NCI-H1436 treated with DMSO at 0.1 percent for 48 hours (cell line): Measurements from ENCODE around the gene JPH3.

Source experiments
- DNase-seq: peaks from one replicate; lab custom pipeline; 2025; lab: John Stamatoyannopoulos, UW

The JPH3 gene

DNA sequence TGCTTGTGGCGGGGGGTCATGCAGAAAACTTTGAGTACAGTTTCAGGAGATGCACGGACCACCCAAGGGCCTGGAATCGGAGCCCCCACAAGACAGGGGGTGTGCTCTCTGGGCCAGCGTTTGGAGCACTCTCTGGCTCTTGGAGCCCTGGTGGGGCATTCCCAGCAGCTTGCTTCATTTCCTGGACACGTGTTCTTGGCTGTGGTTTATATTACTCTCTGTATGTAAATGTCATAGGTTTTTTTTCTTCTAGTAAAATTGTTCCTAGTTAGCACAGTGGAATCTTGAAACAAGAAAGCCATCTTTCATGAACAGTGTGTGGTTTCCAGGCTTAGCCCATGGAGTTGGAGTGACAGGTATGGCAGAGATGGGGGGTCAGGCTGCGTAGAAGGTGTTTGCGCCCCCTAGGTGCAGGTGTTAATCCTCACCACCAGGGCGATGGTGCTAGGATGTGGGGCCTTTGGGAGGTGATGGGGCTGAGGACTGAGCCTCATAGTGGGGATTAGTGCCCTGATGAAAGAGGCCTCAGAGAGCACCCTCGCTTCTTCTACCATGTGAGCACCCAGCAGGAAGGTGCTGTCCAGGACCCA is 79.8 kb downstream of the JPH3 start:
- no peak for DNase-seq

DNA sequence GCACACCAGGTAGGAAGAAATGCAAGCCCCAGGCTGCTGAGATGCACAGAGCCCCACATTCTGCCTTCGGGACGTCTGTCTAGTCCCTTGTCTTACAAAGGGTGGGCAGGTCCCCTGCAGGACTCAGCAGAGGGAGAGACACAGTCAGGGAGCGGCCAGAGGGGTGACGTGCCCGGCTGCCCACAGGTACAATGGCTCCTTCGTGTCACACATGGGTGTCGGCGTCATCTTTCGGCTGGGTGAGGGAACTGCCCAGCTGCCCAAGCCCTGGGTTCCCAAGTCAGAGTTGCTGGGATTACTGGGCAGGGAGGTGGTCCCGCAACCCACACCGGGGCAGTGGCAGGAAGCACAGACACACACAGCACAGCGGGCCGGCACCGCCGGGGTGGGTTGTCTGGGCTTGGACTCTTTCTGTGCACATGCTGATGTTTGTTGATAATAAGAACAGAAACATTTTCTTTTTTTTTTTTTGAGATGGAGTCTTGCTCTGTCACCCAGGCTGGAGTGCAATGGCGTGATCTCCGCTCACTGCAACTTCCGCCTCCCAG is 80.6 kb downstream of the JPH3 start:
- DNase-seq: no peak

DNA sequence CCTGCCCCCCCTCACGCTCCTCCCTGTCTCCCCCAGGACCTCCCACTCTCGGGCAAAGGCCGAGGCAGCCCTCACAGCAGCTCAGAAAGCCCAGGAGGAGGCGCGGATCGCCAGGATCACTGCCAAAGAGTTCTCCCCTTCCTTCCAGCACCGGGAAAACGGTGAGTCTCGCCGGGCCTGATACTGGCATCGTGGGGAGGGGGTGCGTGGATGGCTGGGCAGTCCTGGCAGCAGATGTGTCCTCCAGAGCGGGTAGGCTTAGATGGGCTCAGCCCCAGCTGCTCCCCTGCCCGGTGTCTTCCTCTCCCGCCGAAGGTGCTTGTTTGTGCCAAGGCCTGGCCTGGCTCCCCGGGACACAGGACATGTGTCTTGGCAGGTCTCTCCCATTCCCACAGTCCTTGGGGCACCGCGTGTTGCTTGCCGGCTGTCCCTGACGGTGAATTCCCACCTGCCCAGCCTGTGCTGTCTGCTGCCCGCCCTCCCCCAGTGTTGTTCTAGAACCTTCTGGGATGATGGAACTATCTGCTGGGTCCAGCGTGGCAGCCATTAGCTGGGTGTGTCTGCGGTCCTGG is 81.9 kb downstream of the JPH3 start:
- DNase-seq: no peak

DNA sequence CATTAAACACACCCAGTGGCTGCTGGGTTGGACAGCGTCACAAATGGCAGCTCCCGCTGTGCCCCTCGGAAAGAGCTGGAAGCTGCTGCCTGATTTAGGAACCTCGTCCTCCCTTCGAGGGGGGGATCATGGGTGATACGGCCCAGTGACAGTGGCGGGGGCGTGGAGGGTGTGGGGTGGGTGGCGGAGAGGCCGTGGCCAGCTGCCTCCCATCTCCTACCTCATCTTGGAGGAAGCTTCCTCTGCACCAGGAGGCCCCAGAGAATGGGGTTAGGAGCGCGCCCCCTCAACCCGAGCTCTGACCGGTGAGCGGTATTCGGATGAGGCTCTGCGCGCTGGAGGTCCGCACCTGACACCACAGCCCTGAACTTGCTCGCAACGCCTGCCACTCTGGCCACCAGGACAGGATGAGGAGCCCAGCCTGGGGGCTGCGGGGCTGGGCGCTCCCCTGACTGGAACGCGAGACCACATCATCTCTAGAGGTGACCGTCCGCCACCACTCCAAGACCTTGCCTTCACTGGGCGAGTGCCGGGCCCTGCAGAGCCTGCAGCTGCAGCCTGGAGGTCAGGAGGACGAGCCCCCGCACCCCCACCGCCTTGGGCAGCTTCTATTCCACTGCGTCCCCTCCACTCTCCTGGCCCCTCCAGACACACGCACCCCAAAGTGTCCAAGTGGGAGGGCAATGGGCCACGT is 82.5 kb downstream of the JPH3 start:
- no peak for DNase-seq

DNA sequence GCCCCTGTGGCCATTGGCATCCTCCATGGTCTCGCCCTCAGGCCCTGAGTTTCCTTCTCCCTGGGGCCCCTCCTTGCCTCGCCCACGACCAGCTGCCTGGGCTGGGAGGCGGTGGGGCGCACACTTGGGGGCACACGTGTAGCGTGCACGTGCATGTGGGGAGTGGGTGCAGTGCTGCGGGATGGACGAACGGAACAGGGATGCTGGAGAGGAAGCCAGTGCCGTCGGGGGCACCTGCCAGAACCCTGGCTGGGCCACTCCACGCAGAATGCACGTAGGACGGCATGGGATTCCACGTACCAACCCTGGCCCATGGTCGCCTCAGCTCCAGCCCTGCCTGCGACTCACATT is 83.1 kb downstream of the JPH3 start:
- DNase-seq: no peak

DNA sequence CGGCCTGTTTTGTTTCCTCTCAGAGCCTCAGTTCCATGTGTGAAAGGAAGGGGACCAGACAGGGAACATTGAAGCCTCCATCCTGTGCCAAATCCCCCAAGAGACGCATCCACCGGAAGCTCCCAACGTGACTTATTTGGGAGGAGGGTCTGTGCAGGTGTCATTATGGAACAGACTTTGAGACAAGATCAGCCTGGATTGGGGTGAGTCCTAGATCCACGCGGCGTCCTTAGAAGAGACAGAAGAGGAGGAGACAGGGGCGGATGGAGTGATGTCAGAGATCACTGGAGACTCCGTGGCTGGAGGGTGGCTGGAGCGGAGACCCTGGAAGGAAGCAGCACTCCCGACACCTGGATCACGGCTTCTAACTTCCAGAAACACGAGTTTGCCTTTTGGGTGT is 83.5 kb downstream of the JPH3 start:
- DNase-seq: no peak

DNA sequence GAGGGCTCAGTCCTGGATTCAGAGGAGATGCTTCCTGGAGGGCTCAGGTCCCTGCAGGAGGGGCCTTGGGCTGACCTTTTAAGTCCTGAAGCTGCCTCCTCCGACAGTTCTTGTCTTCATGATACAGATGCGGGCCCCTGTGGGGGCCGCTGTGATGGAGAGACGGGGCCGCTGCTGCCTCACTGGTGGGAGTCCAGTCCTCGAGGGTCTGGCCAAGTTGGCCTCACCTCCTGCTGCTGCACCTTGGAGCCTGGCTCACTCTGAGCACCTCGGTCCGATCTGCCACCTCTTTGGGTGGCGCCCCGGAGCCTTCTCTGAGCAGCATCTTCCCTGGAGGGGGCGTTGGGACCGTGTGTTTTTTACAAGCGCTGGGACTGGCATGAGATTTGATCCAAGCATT is 84.4 kb downstream of the JPH3 start:
- DNase-seq: no peak

DNA sequence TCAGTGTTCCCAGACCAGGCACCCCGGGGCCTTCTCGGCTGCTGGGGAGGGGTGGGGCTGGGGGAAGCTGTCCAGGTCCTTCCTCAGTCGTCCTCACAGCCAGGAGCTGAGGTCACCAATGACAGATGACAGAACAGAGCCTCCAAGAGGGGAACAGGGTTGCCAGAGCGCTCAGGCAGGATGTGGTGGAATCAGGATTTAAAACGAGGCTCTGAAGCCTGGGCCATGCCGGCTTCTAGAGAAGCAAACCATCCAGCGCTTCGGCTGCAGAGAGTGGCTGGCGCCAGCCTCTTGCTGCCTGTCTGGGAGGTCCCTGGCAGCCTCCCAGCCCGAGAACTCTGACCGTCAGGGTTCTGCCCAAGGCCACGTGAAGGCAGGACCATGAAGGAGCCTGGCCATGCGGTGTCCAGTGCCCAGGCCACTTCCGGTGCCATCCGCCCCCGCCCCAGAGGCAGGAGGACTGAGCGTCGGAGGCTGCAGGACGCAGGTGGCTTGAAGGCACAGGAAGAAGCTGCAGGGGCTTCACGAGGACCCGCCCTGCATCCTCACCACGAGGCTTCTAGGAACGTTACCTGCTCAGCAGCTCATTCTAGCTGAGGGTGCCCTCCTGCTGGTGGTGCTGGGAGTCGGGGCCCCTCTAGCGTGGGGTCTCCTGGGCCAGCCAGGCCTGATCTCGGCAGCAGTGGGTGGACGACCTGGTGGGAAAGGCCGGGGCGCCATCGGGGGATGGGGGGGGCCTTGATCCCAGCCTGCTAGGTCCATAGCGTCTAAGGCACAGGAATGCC is 85.0 kb downstream of the JPH3 start:
- no peak for DNase-seq

DNA sequence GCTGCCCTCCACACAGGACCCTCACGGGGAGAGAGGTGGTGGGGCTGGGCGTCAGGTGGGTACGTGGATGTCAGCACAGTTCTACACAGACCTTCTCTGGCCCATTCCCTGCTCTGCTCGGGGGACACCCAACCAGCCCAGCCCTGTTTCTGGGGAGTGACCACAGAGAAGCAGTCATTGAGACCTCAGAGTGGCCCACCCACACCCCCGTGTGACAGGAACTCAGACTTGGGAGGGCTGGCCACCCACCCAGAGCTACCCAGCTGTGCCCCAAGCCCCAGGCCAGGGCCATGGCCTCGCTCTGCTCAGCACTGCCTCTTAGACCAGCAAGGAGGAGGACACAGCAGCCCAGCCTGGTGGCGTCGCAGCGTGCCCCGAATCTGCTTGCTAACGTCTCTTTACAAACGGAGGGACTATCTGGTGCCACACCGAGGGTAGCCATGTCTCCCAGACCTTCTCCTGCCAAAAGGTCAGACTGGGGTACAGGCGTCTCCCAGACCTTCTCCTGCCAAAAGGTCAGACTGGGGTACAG is 85.8 kb downstream of the JPH3 start:
- no peak for DNase-seq

DNA sequence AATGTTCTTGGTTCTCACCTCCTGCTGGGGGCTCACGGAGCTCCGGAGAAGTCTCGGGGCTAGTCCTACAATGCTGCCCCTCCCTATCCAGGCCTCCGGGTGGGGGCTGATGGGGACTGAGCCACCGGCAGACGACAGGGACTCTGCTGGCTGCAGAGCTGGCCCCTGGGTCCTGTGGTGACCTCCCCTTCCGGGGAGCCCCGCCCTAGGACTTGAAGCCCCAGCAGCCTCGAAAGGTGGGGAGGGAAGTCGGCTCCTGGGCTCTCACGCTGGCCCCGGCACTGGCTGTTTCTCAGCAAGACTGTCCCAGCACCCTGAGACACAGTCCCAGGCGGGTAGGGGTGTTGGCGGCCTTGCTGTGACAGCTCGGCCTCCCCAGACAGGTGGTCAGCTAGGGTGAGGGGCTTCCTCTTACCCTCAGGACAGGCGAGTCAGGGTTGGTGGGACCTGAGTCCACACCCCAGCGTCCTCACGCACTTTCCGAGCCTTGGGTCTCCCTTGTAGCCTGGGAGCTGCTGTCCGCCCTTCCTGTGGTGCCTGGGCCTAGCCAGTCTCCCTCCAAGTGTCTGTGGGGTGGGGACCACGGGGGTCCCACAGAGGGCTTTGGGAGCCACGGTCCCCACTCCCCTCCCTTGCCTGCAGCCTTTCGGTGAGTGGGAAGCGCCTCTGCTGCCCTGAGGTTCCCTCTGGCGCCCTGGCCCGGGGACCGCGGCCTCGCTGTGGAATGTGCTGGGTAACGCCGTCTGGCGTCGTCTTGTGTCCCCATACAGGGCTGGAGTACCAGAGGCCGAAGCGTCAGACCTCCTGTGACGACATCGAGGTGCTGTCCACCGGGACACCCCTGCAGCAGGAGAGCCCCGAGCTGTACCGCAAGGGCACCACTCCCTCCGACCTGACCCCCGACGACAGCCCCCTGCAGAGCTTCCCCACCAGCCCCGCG is 86.8 kb downstream of the JPH3 start:
- DNase-seq: no peak

DNA sequence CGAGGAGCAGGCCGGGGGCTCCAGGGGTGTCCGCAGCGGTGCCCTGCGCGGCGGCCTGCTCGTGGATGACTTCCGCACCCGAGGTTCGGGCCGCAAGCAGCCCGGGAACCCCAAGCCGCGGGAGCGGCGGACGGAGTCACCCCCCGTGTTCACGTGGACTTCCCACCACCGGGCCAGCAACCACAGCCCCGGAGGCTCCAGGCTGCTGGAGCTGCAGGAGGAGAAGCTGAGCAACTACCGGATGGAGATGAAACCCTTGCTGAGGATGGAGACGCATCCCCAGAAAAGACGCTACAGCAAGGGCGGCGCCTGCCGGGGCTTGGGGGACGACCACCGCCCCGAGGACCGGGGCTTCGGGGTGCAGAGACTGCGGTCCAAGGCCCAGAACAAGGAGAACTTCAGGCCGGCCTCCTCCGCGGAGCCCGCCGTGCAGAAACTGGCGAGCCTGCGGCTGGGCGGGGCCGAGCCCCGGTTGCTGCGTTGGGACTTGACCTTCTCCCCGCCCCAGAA is 87.7 kb downstream of the JPH3 start:
- DNase-seq: no peak

DNA sequence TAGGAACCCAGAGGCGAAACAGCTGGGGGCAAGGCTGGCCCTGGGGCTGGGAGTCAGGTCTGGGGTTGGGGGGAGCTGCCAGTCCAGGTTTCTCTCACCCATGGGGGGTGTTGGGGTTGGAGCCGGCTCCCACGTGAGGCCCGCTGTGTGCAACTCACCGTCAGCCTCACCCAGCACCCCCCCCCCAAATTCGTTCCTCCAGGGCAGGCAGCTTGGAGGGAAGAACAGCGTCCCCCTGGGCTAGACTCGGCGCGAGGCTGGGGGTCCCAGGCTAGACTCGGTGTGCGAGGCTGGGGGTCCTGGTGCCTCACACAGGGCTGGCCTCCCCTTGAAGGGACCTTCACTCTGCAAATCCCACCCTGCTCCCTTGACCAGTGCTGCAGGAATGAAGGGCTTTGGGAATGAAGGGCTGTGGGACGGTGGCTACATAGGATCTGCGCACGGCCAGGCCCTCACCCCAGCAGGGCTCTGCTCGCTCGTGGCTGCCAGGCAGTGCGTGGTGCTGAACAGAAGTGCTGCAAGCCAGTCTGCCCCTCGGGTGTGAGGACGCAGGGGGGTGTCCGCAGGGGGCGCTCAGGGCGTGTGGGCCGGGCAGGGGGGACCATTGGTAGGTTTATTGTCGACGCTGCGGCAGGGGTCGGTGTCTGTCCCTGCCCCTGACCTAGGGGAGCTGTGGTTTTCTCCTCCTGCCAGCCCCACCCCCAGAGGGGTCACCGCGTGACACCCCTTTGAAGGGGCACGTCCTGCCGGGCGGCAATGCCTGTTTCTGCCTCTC is 88.8 kb downstream of the JPH3 start:
- DNase-seq: no peak

DNA sequence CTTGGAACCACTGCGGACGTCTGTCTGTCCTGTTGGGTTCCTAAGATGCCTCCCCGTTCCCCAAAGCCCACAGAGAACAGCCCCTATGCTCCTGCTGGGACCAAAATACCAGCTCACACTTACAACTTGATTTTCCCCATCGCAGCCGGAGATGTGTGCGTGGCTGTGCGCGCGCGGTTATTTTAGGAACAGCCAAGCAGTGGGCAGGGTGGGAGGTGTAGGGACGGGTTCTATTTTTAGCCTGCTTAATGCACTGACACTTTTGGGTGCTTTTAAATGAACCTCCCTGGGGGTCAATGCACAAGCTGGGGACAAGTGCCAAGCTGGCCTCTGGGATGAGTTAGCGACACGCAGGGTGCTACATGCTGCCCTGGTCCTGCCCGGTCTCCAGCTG is 89.4 kb downstream of the JPH3 start:
- no peak for DNase-seq

DNA sequence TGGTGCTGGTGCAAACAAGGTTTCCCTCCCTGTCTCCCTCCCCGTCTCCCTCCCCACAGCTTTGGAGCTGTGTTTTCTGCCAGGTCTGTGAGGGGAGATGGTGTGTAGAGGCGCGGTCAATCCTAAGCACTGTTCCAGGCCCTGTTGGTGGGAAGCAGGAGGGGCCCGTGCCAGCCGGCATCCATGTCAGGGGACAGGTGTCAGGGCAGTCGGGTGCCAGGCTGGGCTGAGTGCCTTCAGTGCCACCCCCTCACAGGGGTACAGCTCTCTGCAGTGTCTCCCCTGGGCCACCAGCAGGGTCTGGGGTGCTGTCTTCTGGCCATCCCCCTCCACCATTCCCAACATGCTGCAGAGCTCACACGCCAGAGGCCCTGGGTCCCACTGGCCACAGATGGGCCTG is 89.9 kb downstream of the JPH3 start:
- no peak for DNase-seq

DNA sequence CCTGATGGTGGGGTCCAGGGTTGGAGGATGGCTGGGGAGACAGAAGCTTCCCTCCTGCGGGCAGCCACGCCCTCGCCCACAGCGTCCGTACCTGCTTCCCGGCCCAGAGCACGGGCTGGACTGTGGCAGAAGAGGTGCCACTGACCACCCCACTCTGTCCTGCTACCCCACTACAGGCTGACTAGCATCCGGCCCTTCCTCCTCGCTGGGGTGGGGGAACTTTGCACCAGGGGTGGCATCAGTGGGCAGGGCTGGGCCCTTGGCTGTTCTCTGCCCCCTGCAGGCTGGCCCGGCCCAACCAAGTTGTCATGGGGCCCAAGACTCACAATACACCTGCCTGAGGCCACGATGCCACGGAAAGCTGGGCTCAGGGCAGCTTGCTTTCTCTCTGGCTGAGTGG is 90.4 kb downstream of the JPH3 start:
- DNase-seq: no peak

DNA sequence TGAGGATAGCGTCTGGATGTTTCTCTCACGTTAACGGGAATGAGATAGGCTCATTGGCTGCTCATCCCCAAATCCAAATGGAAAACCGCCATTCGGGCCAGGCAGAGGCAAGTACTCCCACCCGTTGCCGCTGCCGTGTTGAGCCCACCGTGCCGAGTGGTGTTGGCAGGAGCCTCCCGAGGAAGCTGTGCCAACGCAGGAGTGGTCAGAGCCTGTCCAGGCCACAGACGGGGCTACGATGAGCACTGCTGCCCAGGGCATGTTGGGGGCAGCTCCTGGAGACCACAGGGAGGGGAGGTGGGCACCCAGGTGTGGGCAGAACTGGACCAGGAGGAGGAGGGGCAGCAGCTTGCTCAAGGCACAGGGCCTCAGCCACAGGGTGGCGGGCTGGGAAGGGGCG is 91.5 kb downstream of the JPH3 start:
- no peak for DNase-seq

DNA sequence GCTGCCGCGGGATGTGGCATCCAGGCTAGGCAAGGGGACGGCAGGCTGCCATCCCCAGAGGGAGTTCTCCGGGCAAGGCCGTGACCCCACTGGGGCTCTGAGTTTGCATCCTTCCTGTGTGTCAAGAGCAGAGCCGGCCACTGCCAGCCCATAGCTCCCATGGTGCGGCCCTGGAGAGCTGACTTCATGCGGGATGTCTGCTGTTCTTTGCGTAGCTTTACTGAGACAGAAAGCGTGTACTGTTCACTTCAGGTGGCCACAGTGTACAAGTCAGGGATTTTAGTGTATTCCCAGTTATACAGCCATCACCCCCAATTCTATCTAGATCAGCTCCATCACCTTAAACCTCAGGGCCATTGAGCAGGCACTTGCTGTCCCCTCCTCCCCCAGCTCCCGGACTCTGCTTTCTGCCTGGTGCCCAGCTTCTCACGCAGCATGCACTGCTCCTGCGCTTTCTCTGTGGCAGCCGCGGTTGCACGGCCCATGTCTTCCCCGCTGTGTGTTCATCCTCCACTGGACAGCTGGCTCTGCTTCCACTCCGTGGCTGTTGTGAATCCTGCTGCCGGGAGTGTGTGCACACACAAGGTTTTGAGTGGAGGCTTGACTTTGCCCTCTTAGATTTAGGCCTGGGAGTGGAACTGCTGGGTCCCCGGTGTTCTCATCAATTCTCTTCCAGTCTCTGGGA is 92.3 kb downstream of the JPH3 start:
- no peak for DNase-seq

DNA sequence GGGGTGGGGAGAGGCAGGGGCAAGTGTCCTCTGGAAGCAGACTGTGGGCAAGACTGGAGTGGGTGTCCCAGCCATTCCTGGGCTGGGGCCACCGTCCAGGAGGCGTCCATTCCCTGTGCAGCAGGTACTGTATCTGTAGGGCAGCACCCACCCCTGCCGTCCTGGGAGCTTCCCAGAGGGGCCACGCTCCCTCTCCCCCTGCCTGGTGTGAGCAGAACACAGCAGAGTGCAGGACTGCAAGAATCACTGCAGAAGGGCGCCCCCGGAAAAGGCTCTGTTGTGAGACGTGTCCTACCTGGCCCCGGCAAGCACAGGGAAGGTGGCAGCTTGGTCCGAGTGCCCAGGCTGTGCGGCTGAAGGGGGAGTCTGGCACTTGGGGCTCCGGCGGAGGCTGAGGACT is 93.2 kb downstream of the JPH3 start:
- no peak for DNase-seq

DNA sequence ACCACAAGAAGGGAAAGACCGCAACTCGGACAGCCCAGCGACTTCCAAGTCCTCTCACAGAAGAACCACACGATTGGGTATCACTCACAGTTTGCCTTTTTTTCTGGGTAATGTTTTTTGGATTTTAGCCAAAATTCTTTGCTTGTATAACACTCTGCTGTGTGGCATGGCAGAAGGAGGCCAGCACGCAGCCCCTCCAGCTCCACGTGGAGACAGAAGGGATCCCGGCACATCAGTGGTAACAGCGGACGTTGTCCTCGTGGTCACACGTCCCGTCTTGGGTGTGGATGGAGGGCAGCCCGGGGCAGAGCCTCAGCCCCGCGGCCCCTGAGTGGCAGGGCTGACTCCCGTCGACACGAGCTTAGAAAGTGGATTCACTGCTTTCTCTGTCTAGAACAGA is 94.4 kb downstream of the JPH3 start:
- DNase-seq: no peak

DNA sequence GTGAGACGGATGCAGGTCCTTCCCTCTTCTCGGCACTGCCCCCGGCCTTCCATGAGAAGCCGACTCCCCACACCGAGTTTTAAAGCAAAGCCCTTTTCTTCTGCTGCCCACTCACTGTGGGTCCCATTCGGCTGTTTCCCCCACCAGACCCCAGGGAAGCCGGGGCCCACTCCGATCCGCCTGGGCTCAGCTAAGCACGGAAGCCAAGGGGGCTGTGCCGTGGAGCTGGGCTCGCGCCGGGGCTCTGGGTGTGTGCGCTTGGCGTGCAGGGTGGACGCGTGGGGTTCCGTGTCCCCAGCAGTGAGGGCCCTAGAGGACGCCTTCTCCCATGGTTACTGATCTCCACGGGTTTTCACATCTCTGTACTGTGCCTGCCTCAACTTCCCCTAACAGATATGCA is 94.9 kb downstream of the JPH3 start:
- DNase-seq: no peak
